Left colon (tissue), 2 donors: ENCODE results near the gene PAFAH1B2. TPM values are rescaled to one million over a fixed set of nuclear protein-coding genes. Genes with fewer than 3 reads are reported as not detected.

Source experiments
- ATAC-seq: fragments of 200-7000 bp; cut with Tn5 transposase; one replicate; pipeline ENCODE4 v1.9.1; 2020; ENCODE audit warnings: mild to moderate bottlenecking, moderate library complexity
- DNase-seq, 2 donors: peaks; one replicate each; pipeline ENCODE4 v3.0.0-alpha.2; 2020
- intact Hi-C, 2 donors: fragments of 100-400 bp; cut with DNase I in 1 of 2; cut with micrococcal nuclease in 1 of 2; formaldehyde crosslinking; loops; one replicate each; pipeline versions ENCODE4 v1.11.2 to v1.14.0; 2022; cut with DNase I, micrococcal nuclease
- total RNA-seq, 2 donors: library from RNA; stranded (reverse); fragmentation: NEBNext Ultra II Directional; extraction: Animal tissue kit (Norgen Biotek cat#: 25700); gene quantifications; one replicate each; pipeline ENCODE4 v1.2.1, GENCODE V29; 2021
- donor health status: DM: no; HTN: no; CAD: no.
- donor health status: DM: yes; HTN: yes; CAD: no.

Gene PAFAH1B2
- total RNA-seq, 2 donors from 2014 or later, result 74.0 to 75.5 TPM

- intact Hi-C loops, result no loop called here
- DNase-seq (no peak), ATAC-seq (no peak)
Measured at GRCh38 chr11:117160826-117161225, 16.7 kb downstream of the PAFAH1B2 start.

GRCh38 chr11:117166491-117166890 is 22.4 kb downstream of the PAFAH1B2 start:
- ATAC-seq, result no peak
- DNase-seq, result no peak
- intact Hi-C loops, result no loop called here

- no peak for DNase-seq
- no peak for ATAC-seq
- intact Hi-C loops, result no loop called here
Measured at GRCh38 chr11:117169736-117170135, 25.6 kb downstream of the PAFAH1B2 start.

GRCh38 chr11:117170210-117170609 is 26.1 kb downstream of the PAFAH1B2 start:
- ATAC-seq (no peak), DNase-seq (no peak)
- intact Hi-C loops, result no loop called here

DNA sequence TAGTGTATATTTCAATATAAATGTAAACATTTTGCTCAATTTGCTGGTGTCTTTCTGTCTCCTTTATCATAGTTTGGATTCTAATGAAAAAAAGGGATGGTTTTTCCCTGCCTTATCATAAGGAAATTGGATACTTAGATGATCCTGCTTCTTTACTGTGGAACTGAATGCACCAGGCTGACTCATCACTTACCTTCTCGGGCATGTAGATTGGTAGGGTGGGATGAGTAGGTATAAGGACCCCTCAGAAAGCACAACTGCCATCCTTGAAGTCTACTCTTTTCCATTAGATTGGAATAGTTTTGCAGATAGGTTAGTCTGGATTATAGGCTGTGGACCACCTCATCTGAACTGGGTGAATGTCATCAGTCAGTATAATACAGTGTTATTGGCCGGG is 26.9 kb downstream of the PAFAH1B2 start:
- intact Hi-C loops, result no loop called here
- ATAC-seq (no peak), DNase-seq (no peak)

GRCh38 chr11:117171404-117172061 is 27.4 kb downstream of the PAFAH1B2 start:
- DNase-seq (no peak), ATAC-seq (peak; percentile 12)
- intact Hi-C loops, result no loop called here

- intact Hi-C loops, result no loop called here
- ATAC-seq (no peak), DNase-seq (no peak)
Measured at GRCh38 chr11:117172724-117173421, 28.8 kb downstream of the PAFAH1B2 start.

- ATAC-seq (no peak), DNase-seq (no peak)
- intact Hi-C loops, result no loop called here
Measured at GRCh38 chr11:117175104-117175503, 31.0 kb downstream of the PAFAH1B2 start.

DNA sequence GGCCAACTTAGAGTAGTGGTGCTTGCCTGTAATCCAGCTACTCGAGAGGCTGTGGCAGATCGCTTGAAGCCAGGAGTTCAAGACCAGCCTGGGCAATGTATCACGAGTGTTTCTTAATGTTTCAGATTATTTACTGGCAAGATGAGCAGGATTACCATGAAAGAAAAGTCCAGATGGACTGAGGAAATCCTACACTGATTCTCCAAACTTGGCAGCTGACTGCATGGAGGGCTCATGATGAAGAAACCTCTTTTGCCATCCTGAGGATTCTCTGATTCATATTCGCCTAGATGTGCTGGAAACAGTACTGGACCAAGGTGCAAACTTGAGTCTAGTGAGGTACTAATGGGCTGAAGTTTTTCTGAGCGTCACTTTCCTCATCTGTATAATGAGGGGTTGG is 31.7 kb downstream of the PAFAH1B2 start:
- DNase-seq (no peak), ATAC-seq (no peak)
- intact Hi-C loops, result no loop called here

DNA sequence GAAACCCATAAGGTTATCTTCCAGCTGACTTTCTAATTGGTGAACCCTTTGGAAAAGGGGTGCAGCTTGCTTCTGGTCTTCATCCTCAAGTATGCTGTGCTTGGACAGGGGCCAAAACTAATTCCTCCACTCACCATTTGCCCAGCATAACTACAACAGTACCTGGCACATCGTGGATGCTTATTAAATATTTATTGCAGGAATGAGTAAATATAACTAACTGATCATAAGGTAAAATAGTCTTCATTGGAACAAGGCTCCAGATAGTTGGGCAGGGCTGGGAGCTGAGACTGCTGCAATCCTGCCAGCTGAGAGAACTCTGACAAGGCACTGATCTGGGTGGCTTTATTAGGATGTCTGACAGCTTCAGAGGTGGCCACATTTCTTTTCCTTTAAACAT is 32.1 kb downstream of the PAFAH1B2 start:
- intact Hi-C loops, result no loop called here
- DNase-seq (no peak), ATAC-seq (no peak)

DNA sequence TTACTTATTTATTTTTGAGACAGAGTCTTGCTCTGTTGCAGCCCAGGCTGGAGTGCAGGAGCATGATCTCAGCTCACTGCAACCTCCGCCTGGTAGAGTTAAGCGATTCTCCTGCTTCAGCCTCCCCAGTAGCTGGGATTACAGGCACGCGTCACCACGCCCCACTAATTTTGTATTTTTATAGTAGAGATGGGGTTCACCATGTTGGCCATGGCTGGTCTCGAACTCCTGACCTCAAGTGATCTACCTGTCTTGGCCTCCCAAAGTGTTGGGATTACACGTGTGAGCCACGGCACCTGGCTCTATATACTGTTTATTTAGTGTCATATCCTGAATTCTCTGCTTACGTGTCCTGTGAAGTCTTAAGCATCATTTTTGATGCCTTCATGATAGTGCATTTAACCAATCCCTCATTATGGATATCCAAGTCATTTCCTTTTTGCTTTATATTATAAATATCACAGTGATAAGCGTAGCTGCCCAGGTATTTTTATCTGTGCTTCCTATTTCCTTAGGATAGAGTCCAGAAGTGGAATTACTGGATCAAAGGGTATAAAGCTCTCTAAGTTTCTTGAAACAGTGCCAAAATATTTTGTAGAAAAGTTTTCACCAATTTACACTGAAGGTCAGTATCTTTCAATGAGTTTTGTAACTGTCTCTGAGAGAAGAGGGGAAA is 33.6 kb downstream of the PAFAH1B2 start:
- intact Hi-C loops, result no loop called here
- no peak for DNase-seq
- ATAC-seq, result peak; percentile 39

DNA sequence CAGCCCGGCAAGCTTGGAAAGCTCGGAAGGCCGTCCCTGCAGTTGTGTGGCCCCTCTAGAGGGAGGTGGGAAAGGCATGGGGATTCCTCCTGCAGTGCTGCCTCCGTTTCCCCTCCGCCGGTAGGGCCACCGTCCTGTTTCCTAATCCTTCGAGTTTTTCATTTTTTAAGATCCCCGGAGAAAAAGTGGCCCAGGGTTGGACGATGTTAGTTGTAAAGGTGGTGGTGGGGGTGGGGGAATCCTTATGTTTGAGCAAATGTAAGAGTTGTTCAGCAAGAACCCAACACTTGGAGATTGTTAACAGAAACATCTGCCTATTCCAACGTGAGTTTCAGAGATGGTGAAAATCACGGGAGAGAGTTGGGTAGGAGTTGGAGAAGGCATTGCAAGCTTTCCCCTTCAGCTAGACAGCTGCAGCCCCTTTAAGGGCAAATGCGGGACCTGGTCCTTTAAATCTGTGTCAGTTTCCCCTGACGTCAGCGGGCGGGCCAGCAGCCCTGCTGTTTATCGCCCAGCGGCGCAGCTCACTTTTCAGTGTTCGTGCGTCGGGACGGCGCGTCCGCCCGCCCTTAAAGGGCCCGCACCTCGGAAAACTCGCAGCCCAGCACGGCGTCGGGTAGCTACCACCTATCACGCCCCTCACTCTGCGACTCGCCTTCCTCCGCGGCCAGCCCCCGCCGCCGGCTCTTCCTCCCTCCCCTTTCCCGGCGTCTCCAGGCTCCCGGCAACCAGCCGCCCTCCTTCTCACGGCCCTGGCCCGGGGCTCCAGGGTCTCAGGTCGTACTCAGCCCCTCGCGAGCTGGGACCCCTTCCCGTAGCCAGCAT is 34.3 kb downstream of the PAFAH1B2 start, which contains the start of gene SIDT2:
SIDT2 (plus strand) TSS at position 534 of the 825 bp plus-strand sequence. CDS start 521 bp downstream, outside the sequence.
- ATAC-seq, result peak; percentile 84
- peak; percentile 97 to 98 for DNase-seq
- intact Hi-C loops, result no loop called here

DNA sequence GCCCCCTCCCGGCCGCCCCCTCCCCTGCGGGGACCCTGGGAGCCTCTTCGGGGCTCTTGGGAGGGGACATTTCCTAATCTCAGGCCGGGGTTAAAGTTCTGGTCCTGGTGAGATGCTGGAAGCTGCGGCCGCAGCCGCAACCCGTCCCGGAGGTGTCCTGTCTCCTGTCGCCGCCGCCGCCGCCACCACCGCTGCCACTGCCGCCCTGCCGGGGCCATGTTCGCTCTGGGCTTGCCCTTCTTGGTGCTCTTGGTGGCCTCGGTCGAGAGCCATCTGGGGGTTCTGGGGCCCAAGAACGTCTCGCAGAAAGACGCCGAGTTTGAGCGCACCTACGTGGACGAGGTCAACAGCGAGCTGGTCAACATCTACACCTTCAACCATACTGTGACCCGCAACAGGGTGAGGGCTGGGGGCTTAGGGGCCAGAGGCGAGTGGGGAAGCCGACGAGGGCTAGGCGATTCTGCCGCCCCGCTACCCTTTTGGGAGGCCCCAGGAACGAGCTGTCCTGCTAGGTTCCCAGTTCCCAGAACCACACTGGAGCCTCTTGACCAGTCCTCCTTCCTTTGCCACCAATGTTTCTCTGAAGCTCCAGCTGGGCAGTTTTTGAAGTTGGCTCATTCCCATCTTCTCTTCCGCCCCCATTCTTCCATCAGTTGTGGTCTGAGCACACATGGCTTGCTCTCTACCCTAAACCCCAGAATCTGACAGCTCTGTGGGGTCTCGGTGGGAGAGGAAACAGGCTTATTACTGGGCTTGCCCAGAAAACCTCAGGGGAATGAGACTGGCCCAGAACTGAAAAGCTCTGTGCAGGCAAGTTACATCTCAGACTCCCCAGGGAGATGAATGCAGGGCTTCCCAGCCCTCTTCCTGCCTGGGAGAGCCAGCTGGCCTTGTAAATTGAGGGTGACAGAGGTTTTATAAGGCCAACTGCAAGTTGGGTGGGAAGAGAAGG is 35.2 kb downstream of the PAFAH1B2 start:
- intact Hi-C loops, result no loop called here
- DNase-seq (peak; percentile 43 to 72), ATAC-seq (peak; percentile 58)

- intact Hi-C loops, result loop anchor here (5.0 kb wide), 2 partner anchors 42 to 47 kb away; no protein-coding TSS in a partner anchor
- ATAC-seq, result no peak
- no peak for DNase-seq
Measured at GRCh38 chr11:117180020-117180419, 35.9 kb downstream of the PAFAH1B2 start.

DNA sequence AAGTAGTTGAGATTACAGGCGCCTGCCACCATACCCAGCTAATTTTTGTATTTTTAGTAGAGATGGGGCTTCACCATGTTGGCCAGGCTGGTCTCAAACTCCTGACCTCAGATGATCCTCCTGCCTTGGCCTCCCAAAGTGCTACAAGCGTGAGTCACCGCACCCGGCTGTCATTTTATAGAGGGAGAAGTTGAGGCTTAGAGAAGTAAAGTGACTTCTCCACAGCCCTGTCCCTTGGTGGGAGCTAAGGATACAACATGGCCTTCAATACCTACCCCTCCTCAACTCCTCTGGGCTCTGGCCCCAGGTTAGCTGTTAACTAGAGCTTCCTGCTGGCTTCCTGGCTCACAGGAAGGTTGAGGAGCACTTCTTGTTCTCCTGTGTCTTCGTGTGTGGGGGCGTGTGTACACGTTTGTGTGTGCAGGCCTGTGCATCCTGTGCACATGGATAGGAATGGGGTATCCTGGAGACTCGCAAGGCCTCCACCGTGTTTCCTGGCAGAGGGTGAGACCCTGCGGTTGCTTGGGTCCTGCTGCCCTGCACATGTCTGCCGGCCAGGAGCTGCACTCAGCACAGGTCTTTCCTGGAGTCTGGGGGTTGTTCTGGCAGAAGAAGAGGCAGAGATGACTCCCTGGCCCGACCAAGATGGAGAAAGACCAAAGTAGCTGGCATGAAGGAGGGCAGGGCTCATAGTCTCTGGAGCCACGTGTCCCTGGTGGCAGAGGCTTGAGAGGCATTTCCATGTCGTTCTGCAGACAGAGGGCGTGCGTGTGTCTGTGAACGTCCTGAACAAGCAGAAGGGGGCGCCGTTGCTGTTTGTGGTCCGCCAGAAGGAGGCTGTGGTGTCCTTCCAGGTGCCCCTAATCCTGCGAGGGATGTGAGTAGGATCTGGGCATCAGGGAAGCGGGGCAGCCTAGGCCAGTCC is 36.8 kb downstream of the PAFAH1B2 start:
- peak; percentile 49 for ATAC-seq
- DNase-seq, result peak; percentile 88 to 89
- intact Hi-C loops, result loop anchor here (5.0 kb wide), 2 partner anchors 41 to 46 kb away; no protein-coding TSS in a partner anchor

DNA sequence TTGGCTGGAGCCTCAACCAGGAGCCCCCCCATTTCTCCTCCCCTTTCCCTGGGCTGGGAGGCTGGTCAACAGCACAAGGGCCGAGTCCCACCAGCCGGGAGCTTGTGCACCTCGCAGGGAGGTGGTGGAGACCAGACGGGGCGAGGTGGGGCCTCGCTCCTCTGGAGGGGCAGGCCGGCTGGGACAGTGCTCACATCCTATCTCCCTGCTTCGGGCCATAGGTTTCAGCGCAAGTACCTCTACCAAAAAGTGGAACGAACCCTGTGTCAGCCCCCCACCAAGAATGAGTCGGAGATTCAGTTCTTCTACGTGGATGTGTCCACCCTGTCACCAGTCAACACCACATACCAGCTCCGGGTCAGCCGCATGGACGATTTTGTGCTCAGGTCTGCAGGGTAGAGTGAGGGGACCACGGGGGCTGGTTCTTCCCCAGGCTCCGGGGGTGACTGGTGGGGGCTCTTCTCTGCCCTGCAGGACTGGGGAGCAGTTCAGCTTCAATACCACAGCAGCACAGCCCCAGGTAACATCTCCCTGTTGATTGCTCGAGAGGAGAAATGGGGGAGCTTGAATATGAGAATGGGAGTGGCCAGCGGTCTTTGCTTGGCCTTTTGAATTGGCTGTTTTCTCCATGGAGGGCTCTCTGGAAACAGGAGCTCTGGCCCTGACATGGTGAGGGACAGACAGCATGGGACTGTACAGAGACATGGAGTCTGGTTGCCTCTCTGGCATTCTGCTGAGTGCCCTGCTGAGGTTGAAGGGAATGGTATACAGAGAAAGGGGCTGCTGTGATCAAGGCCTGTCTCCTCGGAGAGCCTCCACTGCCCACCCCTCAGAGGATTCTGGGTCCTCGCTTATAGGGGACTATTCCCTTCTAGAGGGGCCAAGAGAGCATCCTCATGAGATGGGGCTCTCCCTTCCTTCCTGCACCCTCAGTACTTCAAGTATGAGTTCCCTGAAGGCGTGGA is 37.8 kb downstream of the PAFAH1B2 start:
- no peak for DNase-seq
- intact Hi-C loops, result loop anchor here (5.0 kb wide), 2 partner anchors 40 to 45 kb away; no protein-coding TSS in a partner anchor
- no peak for ATAC-seq
